SK-N-SH (cell line): Measurements from ENCODE around the gene EP400. TPM values are rescaled to one million over a fixed set of nuclear protein-coding genes. Genes with fewer than 3 reads are reported as not detected.

ENCODE experiments used
- CTCF ChIA-PET: fragments of 300-600, 350-600 bp; formaldehyde crosslinking; extraction: SDS; loops from one replicate; lab custom pipeline; 2021; lab: Yijun Ruan, JAX
- POLR2A ChIA-PET: fragments of 350-600 bp; sonication (Branson Sonifier 250); formaldehyde crosslinking; extraction: SDS; loops from one replicate; lab custom pipeline; 2020; ENCODE audit warnings: antibody characterized with exemption, inconsistent platforms; lab: Yijun Ruan, JAX
- DNase-seq: peaks from one replicate; pipeline ENCODE4 v3.0.0; 2012
- H2AFZ ChIP-seq: fragments of 200-600 bp; sonication (generic); 2 replicates; pipeline ENCODE4 v1.8.1; 2016; ENCODE audit warnings: antibody characterized with exemption, mild to moderate bottlenecking, low read depth
- H3F3A ChIP-seq: fragments of 200-600 bp; sonication (generic); replicated peaks from 2 replicates; pipeline ENCODE3; 2016; ENCODE audit warnings: antibody characterized with exemption, mild to moderate bottlenecking; ENCODE audit not compliant: insufficient read depth
- H3K27ac ChIP-seq, 2 experiments: fragments of 200-500 bp in 1 of 2; fragments of 200-600 bp in 1 of 2; sonication (Bioruptor generic) in 1 of 2; sonication (generic), shearing (Covaris generic) in 1 of 2; 2 replicates each; pipeline versions ENCODE4 v1.5.1 to v1.6.1; 2014 to 2016; ENCODE audit warnings: low read depth in 2 of 2, inconsistent platforms in 1 of 2, low read length in 1 of 2, mild to moderate bottlenecking in 1 of 2, mixed read lengths in 1 of 2
- H3K27me3 ChIP-seq: fragments of 200-600 bp; sonication (generic), shearing (Covaris generic); 2 replicates; pipeline ENCODE4 v1.6.1; 2016; ENCODE audit warnings: mixed run types; ENCODE audit not compliant: insufficient read depth
- H3K36me3 ChIP-seq, 2 experiments: fragments of 200-500 bp in 1 of 2; fragments of 200-600 bp in 1 of 2; sonication (Bioruptor generic) in 1 of 2; sonication (generic) in 1 of 2; replicated peaks in 1 of 2; 2 replicates each; pipeline versions ENCODE3 to v1.5.1; 2014 to 2016; ENCODE audit warnings: low read length in 1 of 2, mild to moderate bottlenecking in 1 of 2; ENCODE audit not compliant: insufficient read depth in 2 of 2, control insufficient read depth in 1 of 2
- H3K4me1 ChIP-seq, 2 experiments: fragments of 200-500 bp in 1 of 2; fragments of 200-600 bp in 1 of 2; sonication (Bioruptor generic) in 1 of 2; sonication (generic), shearing (Covaris generic) in 1 of 2; 2 replicates each; pipeline versions ENCODE4 v1.5.1 to v1.6.1; 2014 to 2016; ENCODE audit warnings: low read depth in 1 of 2, low read length in 1 of 2, mixed run types in 1 of 2; ENCODE audit not compliant: insufficient read depth in 2 of 2, control insufficient read depth in 1 of 2
- H3K4me2 ChIP-seq: fragments of 200-600 bp; sonication (generic), shearing (Covaris generic); 2 replicates; pipeline ENCODE4 v1.6.1; 2017; ENCODE audit warnings: mixed run types
- H3K4me3 ChIP-seq, 2 experiments: fragments of 200-500 bp in 1 of 2; fragments of 200-600 bp in 1 of 2; sonication (Bioruptor generic) in 1 of 2; sonication (generic), shearing (Covaris generic) in 1 of 2; 2 replicates each; pipeline versions ENCODE4 v1.5.1 to v1.8.1; 2014 to 2016; ENCODE audit warnings: low read depth in 2 of 2, inconsistent platforms in 1 of 2, low read length in 1 of 2, mild to moderate bottlenecking in 1 of 2, mixed read lengths in 1 of 2, moderate library complexity in 1 of 2
- H3K79me2 ChIP-seq: fragments of 200-600 bp; sonication (generic); 2 replicates; pipeline ENCODE4 v1.8.1; 2017; ENCODE audit warnings: mild to moderate bottlenecking; ENCODE audit not compliant: insufficient read depth
- H3K9ac ChIP-seq: fragments of 200-600 bp; sonication (generic); 2 replicates; pipeline ENCODE4 v1.6.1; 2017; ENCODE audit warnings: mixed run types
- H3K9me2 ChIP-seq: fragments of 200-600 bp; sonication (generic); 2 replicates; pipeline ENCODE4 v1.6.1; 2017; ENCODE audit warnings: mixed run types
- H3K9me3 ChIP-seq: fragments of 200-600 bp; sonication (generic); 2 replicates; pipeline ENCODE4 v1.6.1; 2017; ENCODE audit warnings: mixed run types, mild to moderate bottlenecking, moderate library complexity
- H4K20me1 ChIP-seq: fragments of 200-600 bp; sonication (generic); 2 replicates; pipeline ENCODE4 v1.6.1; 2017; ENCODE audit warnings: mild to moderate bottlenecking, mixed run types; ENCODE audit not compliant: insufficient read depth
- CHD2 ChIP-seq: fragments of 150-350 bp; IDR thresholded peaks from 2 replicates; pipeline ENCODE4 v1.6.1; 2018; ENCODE audit warnings: low read length; ENCODE audit not compliant: partially characterized antibody
- ELF1 ChIP-seq: IDR thresholded peaks from 2 replicates; pipeline ENCODE4 v1.4.0; 2012
- EZH2phosphoT487 ChIP-seq: fragments of 200-600 bp; sonication (generic); IDR thresholded peaks from 2 replicates; pipeline ENCODE4 v1.6.1; 2017; ENCODE audit warnings: low read depth, mixed run types, mild to moderate bottlenecking, antibody characterized with exemption, moderate library complexity, borderline replicate concordance
- FOSL2 ChIP-seq: IDR thresholded peaks from 2 replicates; pipeline ENCODE4 v1.4.0; 2012; ENCODE audit warnings: low read depth, mild to moderate bottlenecking, moderate library complexity, borderline replicate concordance
- GATA2 ChIP-seq: sonication (generic); formaldehyde crosslinking; IDR thresholded peaks from 2 replicates; pipeline ENCODE4 v1.5.0; 2020; ENCODE audit warnings: mild to moderate bottlenecking, missing genetic modification reagents
- MAX ChIP-seq: IDR thresholded peaks from 2 replicates; pipeline ENCODE4 v1.4.0; 2012; ENCODE audit warnings: low read depth
- MEF2A ChIP-seq: IDR thresholded peaks from 2 replicates; pipeline ENCODE4 v1.4.0; 2012; ENCODE audit warnings: low read depth, borderline replicate concordance
- MXI1 ChIP-seq: IDR thresholded peaks from 2 replicates; pipeline ENCODE4 v1.6.1; 2012; ENCODE audit warnings: mild to moderate bottlenecking, low read depth, low read length, improper control_type of control experiment
- NFIC ChIP-seq: IDR thresholded peaks from 2 replicates; pipeline ENCODE4 v1.4.0; 2012; ENCODE audit warnings: borderline replicate concordance
- NRF1 ChIP-seq: IDR thresholded peaks from 2 replicates; pipeline ENCODE4 v1.6.1; 2012; ENCODE audit warnings: low read depth, mild to moderate bottlenecking, low read length
- POLR2AphosphoS5 ChIP-seq: IDR thresholded peaks from 2 replicates; pipeline ENCODE4 v1.6.1; 2012; ENCODE audit warnings: low read depth, low read length
- SIN3A ChIP-seq: IDR thresholded peaks from 2 replicates; pipeline ENCODE4 v1.6.1; 2012; ENCODE audit warnings: low read depth, mild to moderate bottlenecking, low read length, moderate library complexity, borderline replicate concordance
- SMC3 ChIP-seq: IDR thresholded peaks from 2 replicates; pipeline ENCODE4 v1.6.1; 2012; ENCODE audit warnings: low read depth, low read length, improper control_type of control experiment
- TAF1 ChIP-seq: IDR thresholded peaks from 2 replicates; pipeline ENCODE4 v1.6.1; 2012; ENCODE audit warnings: low read depth, mild to moderate bottlenecking, low read length, moderate library complexity, borderline replicate concordance
- TEAD4 ChIP-seq: IDR thresholded peaks from 2 replicates; pipeline ENCODE4 v1.4.0; 2012; ENCODE audit warnings: mild to moderate bottlenecking, borderline replicate concordance; ENCODE audit not compliant: insufficient read depth
- USF1 ChIP-seq: IDR thresholded peaks from 2 replicates; pipeline ENCODE4 v1.4.0; 2012; ENCODE audit warnings: low read depth, borderline replicate concordance
- ZBTB33 ChIP-seq: IDR thresholded peaks from 2 replicates; pipeline ENCODE4 v1.4.0; 2012; ENCODE audit warnings: low read depth, borderline replicate concordance
- WGBS: methylation state at CpG from one replicate; pipeline ENCODE4 v1.1.6; 2017; ENCODE audit warnings: low lambda C conversion rate; 5-methylcytosine and 5-hydroxymethylcytosine counted together
- polyA plus RNA-seq, 3 experiments: library from polyadenylated mRNA; depleted of rRNA; stranded (reverse); fragments of >200 nt; gene quantifications; 2 replicates each; pipeline ENCODE4 v1.2.3, GENCODE V29; 2012

The EP400 gene
- polyA plus RNA-seq, 1 of the 3 experiments (the other 2 are of a cell fraction): 7.0 TPM

DNA sequence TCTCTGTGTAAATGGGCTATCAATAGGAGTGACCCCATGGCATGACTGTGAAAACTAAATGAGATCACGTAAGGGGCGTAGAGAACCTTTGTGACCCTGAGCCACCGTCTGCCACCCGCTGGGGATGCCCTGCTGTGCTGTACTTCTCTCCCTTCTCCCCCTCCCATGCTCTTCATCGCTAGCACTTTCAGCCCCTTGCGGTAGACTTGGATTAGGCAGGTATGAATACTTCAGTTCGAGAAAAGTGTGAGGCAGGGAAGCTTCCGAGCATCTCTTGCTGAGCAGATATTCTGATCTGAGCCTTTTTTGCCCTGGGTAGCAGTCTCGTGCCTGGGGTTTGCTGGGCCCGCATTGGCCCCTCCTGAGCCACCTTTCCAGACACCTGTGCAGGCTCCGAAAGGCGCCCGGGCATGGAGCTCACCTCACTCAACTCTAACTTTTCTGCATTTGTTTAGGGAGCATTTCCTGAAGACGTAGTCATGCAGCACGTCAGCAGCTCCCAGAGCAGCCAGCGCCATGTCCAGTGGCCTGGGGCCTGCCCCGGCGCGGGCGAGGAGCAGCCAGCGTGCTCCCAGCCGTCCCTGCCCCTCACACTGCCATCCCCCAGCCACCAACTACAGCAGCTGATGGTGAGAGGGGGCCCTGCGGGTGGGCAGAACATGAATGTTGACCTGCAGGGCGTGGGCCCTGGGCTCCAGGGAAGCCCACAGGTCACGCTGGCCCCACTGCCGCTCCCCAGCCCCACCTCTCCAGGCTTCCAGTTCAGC is 154.0 kb downstream of the EP400 start:
- no peak overlapping the region for H3K27ac ChIP-seq
- H3K9me3 ChIP-seq: no peaks in the 10 kb centered on the region
- no peak for DNase-seq
- no peak overlapping the region for H2AFZ ChIP-seq
- POLR2A ChIA-PET: no interaction called here
- no peaks in the 10 kb centered on the region for H3F3A ChIP-seq
- H3K9me2 ChIP-seq: no peaks in the 10 kb centered on the region
- WGBS: 97% methylated on average over 13 of the region's 26 CpGs
- H3K4me3 ChIP-seq: no peak overlapping the region
- H3K4me1 ChIP-seq: no peaks in the 10 kb centered on the region; a peak in 1 of 4 replicates
- TF ChIP-seq SMC3: no peak
- TF ChIP-seq CHD2: no peak
- TF ChIP-seq MEF2A: no peak
- no peak for TF ChIP-seq GATA2 (CRISPR knock-in tag)
- TF ChIP-seq SIN3A: no peak
- TF ChIP-seq NRF1: no peak
- no peak for TF ChIP-seq ELF1
- no peak for TF ChIP-seq TAF1
- no peak for TF ChIP-seq ZBTB33
- TF ChIP-seq NFIC: no peak
- TF ChIP-seq, all 33 proteins: peak for 0
- Histone ChIP-seq H3K9ac (no peak overlapping the region), H3K27me3 (no peaks in the 10 kb centered on the region), H3K79me2 (peaks cover 26% of the 10 kb centered on the region; the same call in 1 of the 2 replicates), H3K36me3 (peaks cover 21 to 37% of the 10 kb centered on the region in 2 experiments), H3K4me2 (no peak overlapping the region), H4K20me1 (0 out of 2 replicates have a peak, but pooled peaks cover 4% of the 10 kb centered on the region)
- CTCF ChIA-PET: no interaction called here

GRCh38 chr12:132105467-132105866 is 155.7 kb downstream of the EP400 start:
- H3K9me3 ChIP-seq: no peaks in the 10 kb centered on the region
- H3K4me2 ChIP-seq: no peak overlapping the region
- TF ChIP-seq TEAD4 (no peak), POLR2AphosphoS5 (no peak), ELF1 (no peak), MAX (no peak), SIN3A (no peak), GATA2 (CRISPR knock-in tag) (no peak), USF1 (no peak), MXI1 (no peak), NRF1 (no peak), EZH2phosphoT487 (no peak), FOSL2 (no peak)
- TF ChIP-seq, all 33 proteins: peak for 0
- Histone ChIP-seq H3K36me3 (peaks cover 26 to 33% of the 10 kb centered on the region in 2 experiments), H3K9me2 (no peaks in the 10 kb centered on the region), H3K79me2 (peaks cover 18% of the 10 kb centered on the region; the same call in 1 of the 2 replicates), H4K20me1 (0 out of 2 replicates have a peak, but pooled peaks cover 4% of the 10 kb centered on the region), H3K27me3 (no peaks in the 10 kb centered on the region), H3F3A (no peaks in the 10 kb centered on the region), H3K27ac (no peak overlapping the region), H3K4me1 (no peaks in the 10 kb centered on the region; a peak in 1 of 4 replicates), H2AFZ (no peak overlapping the region), H3K9ac (no peak overlapping the region), H3K4me3 (no peak overlapping the region)
- ChIA-PET CTCF (no interaction called here), POLR2A (no interaction called here)
- WGBS: over 99% methylated on average over 4 of the region's 6 CpGs
- no peak for DNase-seq
